CD4-positive, alpha-beta T cell (primary cell): ENCODE measurements around the gene CHI3L1. TPM values are rescaled to one million over a fixed set of nuclear protein-coding genes. Genes with fewer than 3 reads are reported as not detected.
A peak's percentile ranks its signal among the peaks of the same experiment; 100 is the strongest.

Source experiments
- ATAC-seq: fragments of 200-7000 bp; cut with Tn5 transposase; one replicate; pipeline ENCODE4 v1.10.0; 2022; ENCODE audit warnings: mild to moderate bottlenecking; ENCODE audit not compliant: poor library complexity
- CTCF ChIA-PET: fragments of 350-600 bp; sonication (Branson Sonifier 250); formaldehyde crosslinking; loops from one replicate; lab custom pipeline; 2021; ENCODE audit warnings: antibody characterized with exemption, inconsistent platforms; lab: Charles Lee
- POLR2A ChIA-PET: fragments of 350-600 bp; sonication (Branson Sonifier 250); formaldehyde crosslinking; loops from one replicate; lab custom pipeline; 2021; ENCODE audit warnings: antibody characterized with exemption, inconsistent platforms; lab: Charles Lee
- DNase-seq, 14 experiments: peaks; one replicate each; pipeline ENCODE4 v3.0.0-alpha.2; 2013 to 2020; ENCODE audit warnings: mixed read lengths in 2 of 14
- H3K27ac ChIP-seq, 2 donors: one replicate each; pipeline versions ENCODE4 v1.5.1 to v1.7.0; 2013; ENCODE audit warnings: low read length in 2 of 2, low read depth in 1 of 2, mild to moderate bottlenecking in 1 of 2
- H3K27me3 ChIP-seq, 2 experiments: 1 replicate in 1 of 2; 2 replicates in 1 of 2; pipeline versions ENCODE4 v1.6.1 to v1.7.0; 2013; ENCODE audit warnings: low read length in 2 of 2, control low read depth in 1 of 2, mild to moderate bottlenecking in 1 of 2, moderate library complexity in 1 of 2; ENCODE audit not compliant: insufficient read depth in 2 of 2, control insufficient read depth in 1 of 2
- H3K36me3 ChIP-seq: one replicate; pipeline ENCODE4 v1.6.1; 2013; ENCODE audit warnings: low read length, control low read depth; ENCODE audit not compliant: insufficient read depth
- H3K4me1 ChIP-seq: one replicate; pipeline ENCODE4 v1.6.1; 2013; ENCODE audit warnings: low read length, control low read depth; ENCODE audit not compliant: insufficient read depth
- H3K4me3 ChIP-seq: one replicate; pipeline ENCODE4 v1.5.1; 2013; ENCODE audit warnings: mild to moderate bottlenecking, low read length, moderate library complexity
- H3K9me3 ChIP-seq, 2 experiments: 1 replicate in 1 of 2; 2 replicates in 1 of 2; pipeline versions ENCODE4 v1.6.1 to v1.7.0; 2013; ENCODE audit warnings: low read length in 2 of 2, mild to moderate bottlenecking in 2 of 2, control low read depth in 1 of 2, moderate library complexity in 1 of 2; ENCODE audit not compliant: control insufficient read depth in 1 of 2, insufficient read depth in 1 of 2
- H3K27ac Mint-ChIP-seq: one replicate; pipeline ENCODE4 v1.8.0; 2020; ENCODE audit warnings: mixed read lengths
- H3K27me3 Mint-ChIP-seq: one replicate; pipeline ENCODE4 v1.8.0; 2021; ENCODE audit warnings: mixed read lengths
- H3K36me3 Mint-ChIP-seq: one replicate; pipeline ENCODE4 v1.8.0; 2021; ENCODE audit warnings: low read depth, mixed read lengths
- H3K4me1 Mint-ChIP-seq: one replicate; pipeline ENCODE4 v1.8.0; 2021; ENCODE audit warnings: low read depth, mixed read lengths
- H3K4me3 Mint-ChIP-seq: one replicate; pipeline ENCODE4 v1.8.0; 2020; ENCODE audit warnings: mild to moderate bottlenecking, mixed read lengths
- H3K9me3 Mint-ChIP-seq: one replicate; pipeline ENCODE4 v1.8.0; 2020; ENCODE audit warnings: mixed read lengths
- CTCF ChIP-seq: fragments of 200-600 bp; IDR thresholded peaks from one replicate; pipeline ENCODE4 v1.8.0; 2022; ENCODE audit warnings: antibody characterized with exemption, mild to moderate bottlenecking
- intact Hi-C, 2 experiments: fragments of 100-400 bp; cut with DNase I in 1 of 2; cut with micrococcal nuclease in 1 of 2; formaldehyde crosslinking; loops; one replicate each; pipeline versions ENCODE4 v1.15.1 to v1.9.0; 2023 to 2025; cut with DNase I, micrococcal nuclease
- total RNA-seq, 174 experiments: library from RNA in 2 of 174; stranded (reverse) in 2 of 174; gene quantifications; one replicate each; pipeline ENCODE4 v1.2.3 and lab custom pipeline; 2021 to 2026

CHI3L1 gene
- total RNA-seq, 2 experiments from 2014 or later = not detected

GRCh38 chr1:203204756-203205155, 18.3 kb upstream of the CHI3L1 start:
- DNase-seq (no peak), ATAC-seq (no peak)
- Mint-ChIP-seq H3K27ac (no peak overlapping the region), H3K9me3 (no peaks in the 10 kb centered on the region), H3K4me3 (no peak overlapping the region), H3K27me3 (no peaks in the 10 kb centered on the region), H3K4me1 (no peaks in the 10 kb centered on the region), H3K36me3 (no peaks in the 10 kb centered on the region)
- Histone ChIP-seq H3K4me3 (no peak overlapping the region), H3K4me1 (no peaks in the 10 kb centered on the region), H3K27me3 (no peaks in the 10 kb centered on the region), H3K27ac (no peak overlapping the region), H3K9me3 (no peaks in the 10 kb centered on the region), H3K36me3 (no peaks in the 10 kb centered on the region)
- no peak for TF ChIP-seq CTCF
- intact Hi-C loops = loop anchor here in 1 of 2 experiments (5.0 kb wide), 1 partner anchor 1043 kb away; no protein-coding TSS in a partner anchor
- ChIA-PET POLR2A (no interaction called here), CTCF (interaction anchor here (1.2 kb wide), 1 partner anchor 165 kb away, joined by 3 read pairs; no protein-coding TSS in a partner anchor)

GRCh38 chr1:203202431-203203245, 16.1 kb upstream of the CHI3L1 start:
- Mint-ChIP-seq H3K4me1 (no peaks in the 10 kb centered on the region), H3K27ac (no peak overlapping the region), H3K27me3 (no peaks in the 10 kb centered on the region), H3K9me3 (no peaks in the 10 kb centered on the region), H3K4me3 (no peak overlapping the region), H3K36me3 (no peaks in the 10 kb centered on the region)
- ATAC-seq (no peak), DNase-seq (peak in 1 of 14 experiments; percentile 15)
- H3K27me3 ChIP-seq = peaks cover 0 to 2% of the 10 kb centered on the region in 2 experiments
- ChIA-PET POLR2A (no interaction called here), CTCF (no interaction called here)
- no peaks in the 10 kb centered on the region for H3K9me3 ChIP-seq
- intact Hi-C loops = no loop called here
- H3K4me1 ChIP-seq = no peaks in the 10 kb centered on the region
- no peaks in the 10 kb centered on the region for H3K36me3 ChIP-seq
- no peak overlapping the region for H3K27ac ChIP-seq
- H3K4me3 ChIP-seq = no peak overlapping the region
- TF ChIP-seq CTCF = no peak

- peaks cover 0 to 2% of the 10 kb centered on the region in 2 experiments for H3K27me3 ChIP-seq
- DNase-seq (no peak), ATAC-seq (no peak)
- H3K27ac ChIP-seq = no peak overlapping the region
- no peaks in the 10 kb centered on the region for H3K36me3 ChIP-seq
- H3K4me3 Mint-ChIP-seq = no peak overlapping the region
- no peak overlapping the region for H3K27ac Mint-ChIP-seq
- ChIA-PET POLR2A (no interaction called here), CTCF (no interaction called here)
- H3K4me1 ChIP-seq = no peaks in the 10 kb centered on the region
- no peaks in the 10 kb centered on the region for H3K9me3 ChIP-seq
- no peak for TF ChIP-seq CTCF
- no peaks in the 10 kb centered on the region for H3K9me3 Mint-ChIP-seq
- H3K27me3 Mint-ChIP-seq = no peaks in the 10 kb centered on the region
- no peaks in the 10 kb centered on the region for H3K36me3 Mint-ChIP-seq
- H3K4me3 ChIP-seq = no peak overlapping the region
- intact Hi-C loops = no loop called here
- H3K4me1 Mint-ChIP-seq = no peaks in the 10 kb centered on the region
Measured at GRCh38 chr1:203201516-203202205, 15.2 kb upstream of the CHI3L1 start.
